ENCODE measurements around the gene B3GNT3.

B3GNT3 gene

DNA sequence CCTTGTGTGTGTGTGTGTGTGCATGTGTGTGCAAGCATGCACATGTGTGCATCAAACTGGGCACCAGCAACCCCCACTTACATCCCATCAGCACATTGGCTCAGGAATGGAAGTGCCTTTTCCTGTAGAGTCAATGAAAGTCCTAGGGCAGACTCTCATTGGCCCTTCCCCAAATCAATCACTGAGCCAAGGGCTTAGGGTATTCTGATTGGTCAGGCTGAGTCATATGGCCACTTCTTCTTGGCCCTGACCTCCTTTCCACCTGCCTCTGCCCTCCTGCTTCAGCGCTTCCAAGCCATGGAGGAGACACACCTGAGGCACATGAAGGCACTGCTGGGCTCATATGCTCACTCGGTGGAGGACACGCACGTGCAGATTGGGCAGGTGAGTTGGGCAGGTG lies 22.8 kb upstream of the B3GNT3 start:
- TF ChIP-seq, protein P1, sequence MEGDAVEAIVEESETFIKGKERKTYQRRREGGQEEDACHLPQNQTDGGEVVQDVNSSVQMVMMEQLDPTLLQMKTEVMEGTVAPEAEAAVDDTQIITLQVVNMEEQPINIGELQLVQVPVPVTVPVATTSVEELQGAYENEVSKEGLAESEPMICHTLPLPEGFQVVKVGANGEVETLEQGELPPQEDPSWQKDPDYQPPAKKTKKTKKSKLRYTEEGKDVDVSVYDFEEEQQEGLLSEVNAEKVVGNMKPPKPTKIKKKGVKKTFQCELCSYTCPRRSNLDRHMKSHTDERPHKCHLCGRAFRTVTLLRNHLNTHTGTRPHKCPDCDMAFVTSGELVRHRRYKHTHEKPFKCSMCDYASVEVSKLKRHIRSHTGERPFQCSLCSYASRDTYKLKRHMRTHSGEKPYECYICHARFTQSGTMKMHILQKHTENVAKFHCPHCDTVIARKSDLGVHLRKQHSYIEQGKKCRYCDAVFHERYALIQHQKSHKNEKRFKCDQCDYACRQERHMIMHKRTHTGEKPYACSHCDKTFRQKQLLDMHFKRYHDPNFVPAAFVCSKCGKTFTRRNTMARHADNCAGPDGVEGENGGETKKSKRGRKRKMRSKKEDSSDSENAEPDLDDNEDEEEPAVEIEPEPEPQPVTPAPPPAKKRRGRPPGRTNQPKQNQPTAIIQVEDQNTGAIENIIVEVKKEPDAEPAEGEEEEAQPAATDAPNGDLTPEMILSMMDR (IDR thresholded peaks at IDR 0.05) = no peak

DNA sequence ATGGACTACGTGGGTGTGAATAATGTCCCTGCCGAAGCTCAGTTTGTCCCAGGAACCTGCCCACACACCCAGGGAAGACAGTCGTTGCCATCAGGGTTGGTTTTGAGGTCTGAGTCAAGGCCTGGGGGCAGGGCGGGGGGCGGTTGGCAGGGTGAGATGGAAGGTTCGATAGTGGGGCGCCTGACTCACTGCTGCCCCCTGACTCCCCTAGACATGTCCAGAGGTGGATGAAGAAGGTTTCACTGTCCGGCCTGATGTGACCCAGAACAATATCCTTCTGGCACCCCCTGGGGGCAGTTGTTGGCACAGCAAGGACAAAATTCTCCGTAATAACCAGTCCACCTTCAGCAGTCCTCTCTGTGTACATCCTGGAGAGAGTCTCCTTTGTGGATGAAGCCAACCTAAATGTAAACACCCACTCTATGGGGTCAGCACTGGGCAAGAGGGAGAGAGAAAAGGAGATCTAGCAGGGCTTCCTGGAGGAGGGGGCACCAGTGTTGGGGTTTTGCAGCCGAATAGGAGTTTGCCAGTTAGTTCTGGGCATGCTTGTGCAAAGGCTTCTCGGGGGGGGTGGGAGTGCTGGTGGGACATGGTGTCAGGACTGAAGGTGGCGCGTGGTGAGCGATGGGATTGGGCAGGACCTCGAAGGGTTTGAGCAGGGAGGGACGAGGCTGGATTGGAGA lies 19.6 kb upstream of the B3GNT3 start:
- TF ChIP-seq, protein P1 (IDR thresholded peaks at IDR 0.05) = peak; percentile 74

DNA sequence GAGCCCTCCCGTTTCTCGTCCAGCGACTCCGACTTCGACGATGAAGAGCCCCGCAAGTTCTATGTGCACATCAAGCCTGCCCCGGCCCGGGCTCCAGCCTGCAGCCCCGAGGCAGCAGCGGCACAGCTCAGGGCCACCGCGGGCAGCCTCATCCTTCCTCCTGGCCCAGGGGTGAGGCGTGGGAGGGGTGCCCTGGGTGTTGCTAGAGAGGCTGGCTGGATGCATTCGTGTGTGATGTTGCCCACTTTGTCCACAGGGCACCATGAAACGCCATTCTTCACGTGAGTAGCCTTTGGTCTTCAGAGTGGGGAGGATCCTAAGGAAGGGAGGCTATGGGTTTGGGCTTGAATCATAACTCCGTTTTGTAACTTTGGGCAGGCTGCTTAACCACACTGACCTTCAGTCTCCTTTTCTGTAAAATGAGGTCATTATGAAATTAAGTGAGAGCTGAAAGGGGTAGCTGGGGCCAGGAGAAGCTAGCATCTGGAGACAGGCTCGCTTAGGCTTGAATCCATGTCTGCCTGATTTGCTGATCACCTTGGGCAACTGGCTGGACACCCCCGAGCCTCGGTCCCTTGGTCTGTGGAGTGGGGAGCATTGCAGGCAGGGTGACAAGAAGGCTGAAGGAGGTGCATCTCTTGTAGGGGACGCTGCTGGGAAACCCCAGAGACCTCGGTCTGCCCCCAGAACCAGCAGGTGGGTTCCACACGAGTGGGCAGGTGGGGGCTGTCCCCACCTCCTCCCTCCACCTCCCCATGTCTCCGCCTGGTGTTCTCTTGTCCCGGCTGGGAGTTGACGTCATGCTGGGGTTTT lies 18.7 kb upstream of the B3GNT3 start:
- TF ChIP-seq, protein P1 (IDR thresholded peaks at IDR 0.05) = no peak

DNA sequence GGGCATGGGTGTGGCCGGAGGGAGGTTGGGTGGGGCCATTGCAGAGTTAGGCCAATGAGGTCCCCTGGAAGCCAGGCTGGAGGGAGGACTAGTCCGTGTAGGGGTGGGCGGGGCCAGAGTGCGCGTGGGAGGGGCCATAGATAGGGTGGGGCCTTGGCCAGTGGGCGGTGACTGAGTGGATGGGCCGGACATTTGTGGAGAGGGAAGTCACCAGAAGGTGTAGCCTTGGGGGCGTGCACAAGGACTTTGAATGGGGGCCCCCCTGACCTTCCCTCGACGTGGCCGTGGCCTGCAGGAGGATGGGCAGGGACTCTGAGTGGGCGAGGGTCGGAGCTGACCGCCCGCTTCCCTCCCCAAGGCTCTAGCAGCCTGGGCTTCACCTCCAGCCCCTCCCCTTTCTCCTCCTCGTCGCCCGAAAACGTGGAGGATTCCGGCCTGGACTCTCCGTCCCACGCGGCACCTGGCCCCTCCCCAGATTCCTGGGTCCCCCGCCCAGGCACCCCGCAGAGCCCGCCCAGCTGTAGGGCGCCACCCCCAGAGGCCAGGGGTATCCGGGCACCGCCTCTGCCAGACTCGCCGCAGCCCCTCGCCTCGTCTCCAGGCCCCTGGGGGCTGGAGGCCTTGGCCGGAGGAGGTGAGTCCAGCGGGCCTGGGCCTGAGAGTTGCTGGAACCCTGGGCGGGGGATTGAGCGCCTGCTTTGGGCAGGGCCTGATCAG lies 16.5 kb upstream of the B3GNT3 start:
- TF ChIP-seq, protein P1 (IDR thresholded peaks at IDR 0.05) = no peak

DNA sequence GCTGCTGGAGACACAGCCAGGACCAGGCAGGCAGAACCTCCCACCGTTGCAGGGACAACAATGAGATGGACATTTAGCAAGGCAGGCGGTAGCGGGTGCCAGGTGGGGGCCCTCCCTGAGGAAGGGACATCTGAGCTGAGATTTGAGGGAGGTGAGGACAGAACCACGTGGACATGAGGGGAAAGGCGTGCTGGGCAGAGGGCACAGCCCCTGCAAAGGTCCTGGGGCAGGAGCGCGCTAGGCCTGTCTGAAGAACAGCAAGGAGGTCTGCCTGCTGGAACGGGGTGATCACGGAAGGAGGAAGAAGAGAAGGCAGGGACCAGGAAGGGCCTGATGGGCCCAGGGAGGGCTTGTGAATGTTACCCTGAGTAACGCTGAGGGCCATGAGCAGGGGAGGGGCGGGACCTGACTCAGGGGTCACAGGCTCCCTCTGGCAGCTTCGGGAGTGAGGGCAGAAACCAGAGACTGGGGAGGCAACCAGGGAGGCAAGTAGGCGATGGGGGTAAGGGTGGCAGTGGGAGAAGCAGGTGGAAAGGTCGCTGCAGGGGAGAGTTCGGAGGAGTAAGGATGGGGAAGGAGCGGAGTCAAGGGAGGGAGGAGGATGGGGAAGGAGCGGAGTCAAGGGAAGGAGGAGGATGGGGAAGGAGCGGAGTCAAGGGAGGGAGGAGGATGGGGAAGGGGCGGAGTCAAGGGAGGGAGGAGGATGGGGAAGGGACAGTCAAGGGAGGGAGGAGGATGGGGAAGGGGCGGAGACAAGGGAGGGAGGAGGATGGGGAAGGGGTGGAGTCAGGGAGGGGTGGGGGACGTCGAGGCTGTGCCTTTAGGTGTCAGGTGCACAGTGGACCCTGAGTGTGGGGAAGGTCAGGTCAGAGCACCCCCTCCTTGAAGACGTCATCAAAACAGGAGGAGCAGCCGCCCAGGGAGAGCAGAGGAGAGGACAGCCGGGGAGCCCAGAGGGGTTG lies 15.7 kb upstream of the B3GNT3 start:
- TF ChIP-seq, protein P1 (IDR thresholded peaks at IDR 0.05) = no peak

DNA sequence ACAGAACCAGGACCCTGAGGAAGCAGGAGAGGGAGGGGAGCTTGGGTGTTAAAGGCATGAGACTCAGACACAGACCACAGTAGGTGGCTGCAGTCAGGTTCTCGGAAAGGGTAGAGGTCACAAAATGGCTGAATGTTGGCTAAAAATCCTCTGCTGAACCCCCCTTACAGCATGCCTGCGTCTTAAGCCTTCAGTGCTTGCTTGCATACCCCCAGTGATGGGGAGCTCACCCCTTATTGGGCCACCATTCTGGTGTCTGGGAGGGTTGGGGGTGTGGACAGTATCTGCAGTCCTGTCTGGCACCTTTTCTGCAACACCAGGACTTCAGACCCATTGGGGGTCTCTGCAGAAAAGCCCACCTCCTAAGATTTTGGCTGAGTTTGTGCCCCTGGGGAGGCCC lies 14.2 kb upstream of the B3GNT3 start:
- TF ChIP-seq, protein P1 (IDR thresholded peaks at IDR 0.05) = no peak

Data from LNCAP (cell line).